ENCODE measurements around the gene KPNA4.
"Not testable (repeated sequence)": the region's sequence is repeated elsewhere in the genome, so short reads cannot be mapped to it uniquely, and the experiment has no call there.

Gene KPNA4

GRCh38 chr3:160565442-160566403, at the start of gene KPNA4:
KPNA4 (minus strand) TSS chr3:160565571; CDS start chr3:160565282, 289 bp downstream.
- DNase-seq (ENCODE audit: low read depth in 1 of 2, low spot score in 1 of 2): peak; percentile 88 to 96

GRCh38 chr3:160613661-160614060, 48.3 kb upstream of the KPNA4 start:
- DNase-seq (ENCODE audit: low read depth in 1 of 2, low spot score in 1 of 2): no peak

- no peak for DNase-seq (ENCODE audit: low read depth in 1 of 2, low spot score in 1 of 2)
These were observed 47.2 kb upstream of the KPNA4 start for GRCh38 chr3:160612386-160613075.

- no peak for DNase-seq (ENCODE audit: low read depth in 1 of 2, low spot score in 1 of 2)
These were observed 45.8 kb upstream of the KPNA4 start for GRCh38 chr3:160611141-160611540.

- DNase-seq (ENCODE audit: low read depth in 1 of 2, low spot score in 1 of 2): no peak
These were observed 43.5 kb upstream of the KPNA4 start for GRCh38 chr3:160608870-160609269.

- no peak for DNase-seq (ENCODE audit: low read depth in 1 of 2, low spot score in 1 of 2)
These were observed 42.5 kb upstream of the KPNA4 start for GRCh38 chr3:160607826-160608225.

- no peak for DNase-seq (ENCODE audit: low read depth in 1 of 2, low spot score in 1 of 2)
These were observed 39.9 kb upstream of the KPNA4 start for GRCh38 chr3:160605315-160605714.

- DNase-seq (ENCODE audit: low read depth in 1 of 2, low spot score in 1 of 2): not testable (repeated sequence)
These were observed 38.5 kb upstream of the KPNA4 start for GRCh38 chr3:160603845-160604244.

- no peak for DNase-seq (ENCODE audit: low read depth in 1 of 2, low spot score in 1 of 2)
These were observed 36.9 kb upstream of the KPNA4 start for GRCh38 chr3:160602259-160602658.

GRCh38 chr3:160601288-160601687, 35.9 kb upstream of the KPNA4 start:
- no peak for DNase-seq (ENCODE audit: low read depth in 1 of 2, low spot score in 1 of 2)

GRCh38 chr3:160598865-160599264, 33.5 kb upstream of the KPNA4 start:
- no peak for DNase-seq (ENCODE audit: low read depth in 1 of 2, low spot score in 1 of 2)

- DNase-seq (ENCODE audit: low read depth in 1 of 2, low spot score in 1 of 2): no peak
These were observed 22.7 kb upstream of the KPNA4 start for GRCh38 chr3:160588023-160588422.

GRCh38 chr3:160587105-160587504, 21.7 kb upstream of the KPNA4 start:
- no peak for DNase-seq (ENCODE audit: low read depth in 1 of 2, low spot score in 1 of 2)

- DNase-seq (ENCODE audit: low read depth in 1 of 2, low spot score in 1 of 2): no peak
These were observed 21.3 kb upstream of the KPNA4 start for GRCh38 chr3:160586679-160587078.

GRCh38 chr3:160583451-160583850, 18.1 kb upstream of the KPNA4 start:
- DNase-seq (ENCODE audit: low read depth in 1 of 2, low spot score in 1 of 2): no peak

- DNase-seq (ENCODE audit: low read depth in 1 of 2, low spot score in 1 of 2): no peak
These were observed 15.6 kb upstream of the KPNA4 start for GRCh38 chr3:160580938-160581337.

GRCh38 chr3:160577556-160578195, 12.3 kb upstream of the KPNA4 start:
- DNase-seq (ENCODE audit: low read depth in 1 of 2, low spot score in 1 of 2): no peak

- DNase-seq (ENCODE audit: low read depth in 1 of 2, low spot score in 1 of 2): no peak
These were observed 11.7 kb upstream of the KPNA4 start for GRCh38 chr3:160577093-160577492.

GRCh38 chr3:160576621-160577020, 11.2 kb upstream of the KPNA4 start:
- no peak for DNase-seq (ENCODE audit: low read depth in 1 of 2, low spot score in 1 of 2)

- no peak for DNase-seq (ENCODE audit: low read depth in 1 of 2, low spot score in 1 of 2)
These were observed 10.2 kb upstream of the KPNA4 start for GRCh38 chr3:160575589-160575988.

GRCh38 chr3:160574636-160575035, 9.3 kb upstream of the KPNA4 start:
- no peak for DNase-seq (ENCODE audit: low read depth in 1 of 2, low spot score in 1 of 2)

Data from activated CD4-positive, alpha-beta T cell treated with anti-CD3 and anti-CD28 coated beads, Interleukin-2, amount 50 U/mL, for 24 hours (primary cell).